GM19023 (cell line): ENCODE results near the gene HMX2.

ENCODE experiments used
- ATAC-seq: cut with Tn5 transposase; IDR thresholded peaks from one replicate; pipeline ENCODE4 v1.9.1; 2021; ENCODE audit warnings: mild to moderate bottlenecking, moderate library complexity; ENCODE audit not compliant: unreplicated experiment

The HMX2 gene

GRCh38 chr10:123136806-123137642 is 10.9 kb upstream of the HMX2 start:
- no peak for ATAC-seq

- no peak for ATAC-seq
Measured at GRCh38 chr10:123139165-123139520, 8.8 kb upstream of the HMX2 start.

GRCh38 chr10:123139521-123140163 is 8.3 kb upstream of the HMX2 start:
- no peak for ATAC-seq

GRCh38 chr10:123140164-123140982 is 7.6 kb upstream of the HMX2 start:
- ATAC-seq, result no peak

GRCh38 chr10:123140983-123141390 is 6.9 kb upstream of the HMX2 start:
- no peak for ATAC-seq

GRCh38 chr10:123141791-123142700 is 5.9 kb upstream of the HMX2 start:
- no peak for ATAC-seq

GRCh38 chr10:123142701-123143161 is 5.2 kb upstream of the HMX2 start:
- no peak for ATAC-seq

GRCh38 chr10:123143162-123143824 is 4.6 kb upstream of the HMX2 start:
- no peak for ATAC-seq

- ATAC-seq, result no peak
Measured at GRCh38 chr10:123143825-123144168, 4.1 kb upstream of the HMX2 start.

GRCh38 chr10:123144697-123145541 is 3.0 kb upstream of the HMX2 start:
- no peak for ATAC-seq

- no peak for ATAC-seq
Measured at GRCh38 chr10:123145542-123146012, 2.4 kb upstream of the HMX2 start.

- ATAC-seq, result no peak
Measured at GRCh38 chr10:123146013-123146893, 1.7 kb upstream of the HMX2 start.

- ATAC-seq, result no peak
Measured at GRCh38 chr10:123146894-123147634, 872 bp upstream of the HMX2 start.

GRCh38 chr10:123148414-123149161 is 652 bp downstream of the HMX2 start:
- ATAC-seq, result no peak

- ATAC-seq, result no peak
Measured at GRCh38 chr10:123149162-123149567, 1.2 kb downstream of the HMX2 start.

- ATAC-seq, result no peak
Measured at GRCh38 chr10:123149568-123150270, 1.8 kb downstream of the HMX2 start.
